ENCODE measurements around the gene COX7B.
A peak's percentile ranks its signal among the peaks of the same experiment; 100 is the strongest.
"Not testable (repeated sequence)": the region's sequence is repeated elsewhere in the genome, so short reads cannot be mapped to it uniquely, and the experiment has no call there.

COX7B gene, protein sequence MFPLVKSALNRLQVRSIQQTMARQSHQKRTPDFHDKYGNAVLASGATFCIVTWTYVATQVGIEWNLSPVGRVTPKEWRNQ

DNA sequence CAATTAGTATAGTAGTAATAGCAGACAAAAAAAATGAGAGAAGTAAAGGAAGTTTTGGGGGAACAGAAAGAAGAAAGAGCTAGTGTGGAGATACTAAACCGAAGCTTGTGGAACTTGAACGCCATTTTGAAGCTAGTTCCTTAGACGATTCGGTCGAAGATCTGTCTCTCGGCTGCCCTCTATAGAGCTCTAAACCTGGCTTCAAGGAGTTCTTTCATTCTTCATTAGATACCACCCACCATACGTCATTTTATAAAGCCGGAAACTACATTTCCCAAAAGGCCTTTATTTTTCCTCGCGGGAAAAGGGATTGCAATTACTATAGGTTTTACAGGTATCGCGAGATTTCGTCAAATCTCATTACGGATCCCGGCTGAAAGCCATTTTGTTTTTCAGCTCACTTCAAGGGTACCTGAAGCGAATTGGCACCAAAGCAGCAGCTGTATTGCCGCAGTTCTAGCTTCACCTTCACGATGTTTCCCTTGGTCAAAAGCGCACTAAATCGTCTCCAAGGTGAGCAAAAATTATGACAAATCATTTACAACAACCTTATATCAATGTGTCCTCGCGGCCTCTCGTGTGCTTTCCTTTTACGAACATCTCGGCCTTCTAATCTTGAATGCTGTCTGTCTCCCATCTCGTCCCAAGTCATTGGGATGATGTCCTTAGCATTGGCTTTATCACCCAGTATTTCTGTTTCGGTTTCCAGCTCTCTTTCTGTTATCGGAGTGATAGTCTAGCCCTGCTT lies at the start of gene COX7B:
TSS of gene COX7B (plus strand) at position 388 of the 748 bp plus-strand sequence. CDS start at position 474, 86 bp downstream.
- peak within 1 kb of the TSS; percentile 87 for H3K4me3 ChIP-seq (ENCODE audit: low read depth, low read length)

DNA sequence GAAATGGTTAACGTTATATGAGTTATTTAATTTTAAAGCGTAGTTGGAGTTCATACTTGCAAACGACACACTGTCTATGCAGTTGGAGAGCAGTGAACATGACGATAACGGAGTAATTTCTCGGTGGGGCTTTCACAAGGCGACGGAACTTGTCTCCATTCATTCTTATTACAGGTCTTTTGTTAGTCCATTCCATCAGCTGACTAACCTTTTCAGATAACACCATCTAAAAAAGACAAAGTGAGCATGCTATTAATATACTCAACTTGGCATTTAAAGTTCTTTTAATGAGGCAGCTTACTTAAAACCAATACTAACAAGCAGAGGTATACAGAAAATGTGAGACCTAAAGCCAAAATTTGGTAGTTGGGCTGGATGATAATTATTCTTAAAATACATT lies 23.9 kb upstream of the COX7B start:
- H3K4me3 ChIP-seq (ENCODE audit: low read depth, low read length) = no peak overlapping the region

DNA sequence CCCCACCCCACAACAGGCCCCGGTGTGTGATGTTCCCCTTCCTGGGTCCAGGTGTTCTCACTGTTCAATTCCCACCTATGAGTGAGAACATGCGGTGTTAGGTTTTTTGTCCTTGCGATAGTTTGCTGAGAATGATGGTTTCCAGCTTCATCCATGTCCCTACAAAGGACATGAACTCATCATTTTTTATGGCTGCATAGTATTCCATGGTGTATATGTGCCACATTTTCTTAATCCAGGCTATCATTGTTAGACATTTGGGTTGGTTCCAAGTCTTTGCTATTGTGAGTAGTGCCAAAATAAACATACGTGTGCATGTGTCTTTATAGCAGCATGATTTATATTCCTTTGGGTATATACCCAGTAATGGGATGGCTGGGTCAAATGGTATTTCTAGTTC lies 17.9 kb upstream of the COX7B start:
- H3K4me3 ChIP-seq (ENCODE audit: low read depth, low read length) = not testable (repeated sequence)

DNA sequence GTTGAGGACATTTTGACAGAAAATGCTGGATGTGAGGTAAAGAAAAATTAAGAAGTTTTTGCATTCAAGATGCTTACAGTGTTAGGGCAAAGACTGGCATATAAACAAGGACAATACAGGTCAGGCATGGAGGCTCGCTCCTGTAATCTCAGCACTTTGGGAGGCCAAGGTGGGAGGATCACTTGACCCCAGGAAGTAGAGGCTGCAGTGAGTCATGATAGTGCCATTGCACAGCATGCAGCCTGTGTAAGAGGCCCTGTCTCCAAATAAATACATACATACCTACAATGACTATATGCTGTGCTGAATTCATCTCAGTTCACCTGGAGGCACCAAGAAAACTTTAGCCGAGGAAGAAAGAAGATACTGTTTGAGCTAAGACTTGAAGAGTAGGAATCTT lies 6.4 kb upstream of the COX7B start:
- no peak overlapping the region for H3K4me3 ChIP-seq (ENCODE audit: low read depth, low read length)

DNA sequence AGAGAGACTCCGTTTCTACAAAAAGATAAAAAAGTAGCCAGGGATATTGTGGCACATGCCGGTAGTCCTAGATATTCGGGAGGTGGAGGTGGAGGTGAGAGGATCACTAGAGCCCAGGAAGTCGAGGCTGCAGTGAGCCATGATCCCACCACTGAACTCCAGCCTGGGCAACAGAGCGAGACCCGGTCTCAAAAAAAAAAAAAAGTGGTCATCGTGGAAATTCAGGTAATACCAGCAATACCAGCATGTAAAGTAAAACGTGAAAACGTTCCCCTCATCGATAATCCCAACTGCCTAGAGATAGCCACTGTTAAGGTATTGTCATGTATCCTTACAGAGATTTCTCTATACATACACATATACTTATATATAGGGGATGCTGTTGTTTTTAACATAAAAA lies 5.6 kb upstream of the COX7B start:
- H3K4me3 ChIP-seq (ENCODE audit: low read depth, low read length) = no peak overlapping the region

DNA sequence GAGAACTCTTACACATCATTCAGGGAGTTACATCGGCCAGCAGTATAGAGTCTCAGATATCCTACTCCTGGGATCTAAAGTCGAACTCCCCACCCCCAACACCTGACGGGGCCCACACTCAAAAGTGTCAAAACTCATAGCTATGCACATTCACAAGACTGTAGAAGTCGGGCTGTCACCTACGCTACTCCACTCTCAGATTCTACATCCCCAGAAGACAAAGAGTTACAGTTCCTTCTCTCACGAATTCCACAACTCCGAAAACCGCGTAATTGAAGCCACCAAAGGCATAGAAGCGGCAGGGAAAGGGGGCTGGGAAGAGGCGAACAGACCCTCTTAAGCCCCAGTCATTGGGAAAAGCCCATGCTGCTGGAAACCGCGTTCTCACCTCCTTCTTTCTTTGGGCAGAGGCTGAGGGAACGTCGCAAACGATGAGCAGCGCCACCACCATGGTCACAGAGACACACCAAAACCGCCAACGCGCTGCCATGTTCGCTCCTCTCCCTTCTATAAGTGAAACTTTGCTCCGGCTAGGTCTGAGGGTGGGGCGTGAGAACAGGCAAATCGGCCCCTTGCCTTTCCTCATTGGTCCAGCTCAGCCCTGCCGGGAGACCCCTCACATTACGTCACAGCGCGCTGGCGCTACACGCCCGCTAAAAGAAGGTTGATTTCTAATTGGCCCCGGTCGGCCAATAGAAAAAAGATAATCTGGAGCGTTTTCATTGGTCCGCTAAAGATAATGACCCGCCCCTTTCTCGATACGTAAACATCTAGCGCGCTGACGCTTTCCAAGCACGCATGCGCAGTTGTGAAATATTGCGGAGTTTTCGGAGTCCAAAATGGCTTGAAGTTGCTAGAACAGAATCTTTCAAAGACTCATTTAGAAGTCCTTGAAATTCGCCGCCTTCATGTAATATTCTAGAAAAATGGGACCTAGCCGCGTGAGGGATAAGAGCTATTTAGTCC lies 4.1 kb upstream of the COX7B start, which contains the start of gene MAGT1:
TSS of gene MAGT1 (minus strand) at position 515 of the 966 bp plus-strand sequence. CDS start at position 490, 25 bp downstream.
- H3K4me3 ChIP-seq (ENCODE audit: low read depth, low read length) = peak within 1 kb of the TSS; percentile 63

DNA sequence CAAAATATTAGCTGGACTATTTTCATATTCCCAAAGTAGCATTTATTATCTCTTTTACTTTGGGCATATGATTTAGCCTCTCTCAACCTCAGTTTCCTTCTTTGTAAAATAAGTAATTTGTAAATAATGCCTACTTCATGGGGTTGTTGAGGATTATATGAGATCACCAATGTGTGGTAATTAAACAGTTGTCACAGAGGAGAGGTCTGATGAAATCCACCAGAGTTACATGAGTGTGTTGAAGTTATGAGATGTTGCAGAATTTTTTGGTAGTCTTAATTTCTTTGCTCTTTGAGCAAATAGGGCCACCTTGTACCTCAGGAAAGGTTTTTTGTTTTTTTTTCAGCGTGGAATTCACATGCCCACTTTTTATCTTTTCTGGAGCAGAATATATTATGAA lies 1.4 kb downstream of the COX7B start:
- peak overlapping the region; percentile 21 for H3K4me3 ChIP-seq (ENCODE audit: low read depth, low read length)

DNA sequence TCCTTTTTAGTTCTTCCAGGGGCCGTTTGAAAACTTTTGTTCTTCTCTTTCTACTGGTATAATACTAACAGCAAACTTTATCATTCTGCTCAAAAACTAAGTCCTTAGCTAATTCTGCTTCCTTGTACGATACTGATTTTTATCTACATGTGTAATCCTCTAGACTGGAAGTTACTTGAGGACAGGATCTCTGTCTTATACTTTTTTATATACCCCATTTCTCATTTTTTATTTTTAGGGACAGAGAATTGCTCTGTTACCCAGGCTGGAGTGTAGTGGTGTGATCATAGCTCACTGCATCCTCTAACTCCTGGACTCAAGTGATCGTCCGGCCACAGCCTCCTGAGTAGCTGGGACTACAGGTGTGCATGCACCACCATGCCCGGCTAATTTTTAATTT lies 2.2 kb downstream of the COX7B start:
- no peak overlapping the region for H3K4me3 ChIP-seq (ENCODE audit: low read depth, low read length)

DNA sequence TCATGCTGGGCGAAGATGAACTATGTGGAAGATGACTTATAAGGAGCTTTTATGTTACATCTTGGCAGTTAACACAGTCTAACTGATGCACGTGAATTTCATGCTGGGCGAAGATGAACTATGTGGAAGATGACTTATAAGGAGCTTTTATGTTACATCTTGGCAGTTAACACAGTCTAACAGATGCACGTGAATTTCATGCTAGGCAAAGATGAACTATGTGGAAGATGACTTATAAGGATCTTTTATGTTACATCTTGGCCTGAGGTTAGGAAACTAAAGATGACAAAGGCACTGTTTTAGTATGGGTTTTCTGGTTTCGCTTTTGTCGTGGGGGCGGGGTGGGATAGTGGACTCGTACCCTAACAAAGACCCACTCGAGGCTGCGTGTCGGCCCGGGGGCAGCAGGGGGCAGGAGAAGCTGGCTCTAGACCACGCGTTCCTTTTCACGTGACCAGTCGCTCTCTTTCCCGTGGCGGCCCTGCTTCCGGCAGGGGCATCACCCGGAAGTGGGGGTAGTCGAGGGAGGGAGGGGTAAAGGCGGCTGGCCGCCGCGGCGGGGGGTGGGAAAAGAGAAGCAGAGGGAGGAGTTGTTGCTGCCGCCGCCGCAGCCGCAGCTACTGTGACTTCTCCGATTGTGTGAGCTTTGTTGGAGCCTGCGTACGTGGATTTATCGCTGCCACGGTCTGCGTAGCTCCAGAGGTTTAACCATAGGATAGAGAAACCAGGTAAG lies 11.0 kb downstream of the COX7B start, which contains the start of gene ATP7A:
TSS of gene ATP7A (plus strand) at position 586 of the 733 bp plus-strand sequence. CDS start 60,949 bp downstream, outside the sequence.
- peak within 1 kb of the TSS; percentile 64 for H3K4me3 ChIP-seq (ENCODE audit: low read depth, low read length)

DNA sequence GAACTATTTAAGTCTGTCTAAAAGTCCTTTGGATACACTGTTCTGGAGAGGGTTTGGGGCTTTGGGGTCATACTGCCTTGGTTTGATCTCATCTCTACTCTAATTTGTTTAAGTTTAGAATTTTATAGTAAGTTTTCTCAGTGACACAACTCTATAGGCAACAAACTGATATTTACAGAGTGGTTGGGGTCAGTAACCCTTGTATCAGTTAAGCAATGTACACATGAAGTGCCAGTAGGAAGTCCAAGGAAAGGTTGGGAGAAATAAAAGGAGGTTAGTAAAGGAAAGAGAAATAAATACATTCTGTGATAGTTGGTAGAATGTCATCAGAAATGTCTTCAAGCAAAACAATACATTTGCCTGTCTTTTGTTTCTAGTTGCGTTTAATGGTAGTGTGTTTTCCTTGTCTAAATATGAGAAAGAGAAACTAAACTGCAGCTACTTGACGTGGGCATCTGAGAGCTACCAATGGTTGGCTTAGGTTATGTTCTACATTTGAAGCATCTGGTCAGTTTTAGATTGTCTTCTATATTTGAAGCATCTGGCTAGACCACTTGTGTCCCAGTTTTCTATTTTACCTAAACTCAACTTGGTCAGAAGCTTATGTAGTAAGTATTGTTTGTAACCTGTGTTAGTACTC lies 18.1 kb downstream of the COX7B start:
- H3K4me3 ChIP-seq (ENCODE audit: low read depth, low read length) = no peak overlapping the region

DNA sequence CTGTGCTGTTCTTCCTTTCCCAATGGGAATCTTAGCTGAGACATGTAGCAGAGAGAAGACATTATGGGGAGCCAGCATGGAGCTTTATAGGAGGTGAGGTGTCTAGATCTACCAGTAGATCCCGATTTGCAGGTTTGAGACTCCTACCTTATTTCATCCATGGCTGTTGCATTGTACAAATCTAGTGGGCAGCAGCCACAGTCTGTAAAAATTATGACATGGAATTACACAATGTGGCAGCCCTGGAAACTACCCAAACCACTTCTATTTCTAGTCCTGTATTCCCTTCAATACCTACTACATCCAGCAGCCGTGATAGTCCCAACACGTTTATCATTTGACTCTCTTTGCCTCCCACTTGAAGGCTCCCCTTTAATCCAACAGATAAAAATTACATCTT lies 19.3 kb downstream of the COX7B start:
- H3K4me3 ChIP-seq (ENCODE audit: low read depth, low read length) = no peak overlapping the region

DNA sequence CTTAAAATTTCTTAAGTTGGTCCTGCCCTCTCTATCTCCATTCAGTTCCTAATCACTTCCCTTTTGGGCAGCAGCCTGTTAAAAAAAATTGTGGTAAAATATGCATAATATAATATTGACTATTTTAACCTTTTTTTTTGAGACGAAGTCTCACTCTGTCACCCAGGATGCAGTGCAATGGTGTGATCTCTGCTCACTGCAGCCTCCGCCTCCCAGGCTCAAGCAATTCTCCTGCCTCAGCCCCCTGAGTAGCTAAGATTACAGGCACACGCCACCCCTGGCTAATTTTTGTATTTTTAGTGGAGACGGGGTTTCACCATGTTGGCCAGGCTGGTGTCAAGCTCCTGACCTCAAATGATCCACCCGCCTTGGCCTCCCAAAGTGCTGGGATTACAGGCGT lies 20.1 kb downstream of the COX7B start:
- not testable (repeated sequence) for H3K4me3 ChIP-seq (ENCODE audit: low read depth, low read length)

DNA sequence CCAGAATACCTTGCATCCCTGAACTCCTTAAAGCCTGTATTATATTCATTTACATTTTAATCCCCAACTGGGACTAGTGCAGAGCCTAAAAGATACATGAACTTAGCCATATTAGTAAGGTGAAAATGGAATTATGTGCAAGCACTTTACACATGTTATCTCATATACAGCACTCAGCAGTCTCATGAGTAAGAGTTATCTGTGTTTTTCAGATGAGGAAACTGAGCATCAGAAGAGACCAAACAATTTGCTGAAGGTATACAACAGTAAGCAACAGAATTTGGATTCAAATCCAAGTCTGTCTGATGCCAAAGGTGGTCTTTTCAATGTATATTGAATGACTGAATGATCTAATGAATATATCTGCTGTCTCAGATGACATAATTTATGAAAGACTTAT lies 23.5 kb downstream of the COX7B start:
- H3K4me3 ChIP-seq (ENCODE audit: low read depth, low read length) = no peak overlapping the region

DNA sequence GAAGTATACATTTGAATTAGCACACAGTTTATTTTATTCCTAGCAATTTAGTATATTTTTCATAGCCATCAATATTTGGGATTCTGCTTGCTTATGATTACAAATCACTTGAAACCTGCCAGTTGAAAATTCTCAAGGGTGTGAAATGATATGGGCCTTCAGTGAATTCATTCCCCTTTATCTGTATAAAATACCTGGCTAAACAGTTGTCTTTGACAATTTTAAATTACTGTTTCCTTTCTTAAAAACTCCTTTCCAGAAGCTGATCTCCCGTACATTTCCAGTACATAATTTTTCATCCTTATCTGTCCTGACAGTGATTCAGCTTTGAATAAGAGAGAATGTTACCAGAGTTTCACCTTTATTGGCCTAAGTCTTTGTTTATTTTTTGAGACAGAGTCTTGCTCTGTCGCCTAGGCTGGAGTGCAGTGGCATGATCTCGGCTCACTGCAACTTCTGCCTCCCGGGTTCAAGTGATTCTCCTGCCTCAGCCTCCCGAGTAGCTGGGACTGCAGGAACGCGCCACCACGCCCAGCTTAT lies 25.1 kb downstream of the COX7B start:
- no peak overlapping the region for H3K4me3 ChIP-seq (ENCODE audit: low read depth, low read length)

DNA sequence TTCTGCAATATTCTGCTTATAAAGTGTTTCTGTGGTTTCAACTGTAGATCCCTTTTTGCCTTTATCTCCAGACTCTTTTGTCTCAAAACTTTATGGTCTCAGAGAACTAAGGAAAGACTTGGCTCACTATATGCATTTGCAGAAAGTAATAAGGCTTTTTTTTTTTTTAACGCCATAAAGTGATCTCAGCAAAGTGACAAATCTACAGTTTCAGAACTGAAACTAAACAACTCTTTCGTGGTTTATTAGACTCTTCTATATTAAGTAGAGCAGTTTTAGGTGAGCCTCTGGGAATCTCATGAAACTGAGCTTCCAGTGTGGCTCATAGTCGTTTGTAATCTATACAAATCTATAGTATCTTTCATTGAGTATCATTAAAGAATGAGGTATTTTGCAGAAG lies 26.5 kb downstream of the COX7B start:
- H3K4me3 ChIP-seq (ENCODE audit: low read depth, low read length) = no peak overlapping the region

DNA sequence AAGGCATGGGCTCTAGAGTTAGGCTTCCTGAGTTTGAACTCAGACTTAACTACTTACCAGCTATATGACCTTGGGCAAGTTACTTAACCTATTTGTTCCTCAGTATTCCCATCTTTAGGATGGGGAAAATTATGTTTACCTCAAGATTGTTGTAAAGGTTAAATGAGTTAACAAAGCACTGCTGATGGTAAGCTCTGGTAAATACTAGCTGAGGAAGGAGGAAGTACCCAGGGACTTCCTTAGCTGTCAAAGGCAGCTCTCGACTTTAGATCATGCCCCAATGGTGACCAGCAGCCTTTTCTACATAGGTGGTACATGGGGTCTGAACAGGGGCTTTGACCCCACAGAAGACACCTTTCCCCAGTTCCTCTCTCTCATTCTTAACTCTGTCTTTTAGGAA lies 31.3 kb downstream of the COX7B start:
- no peak overlapping the region for H3K4me3 ChIP-seq (ENCODE audit: low read depth, low read length)

DNA sequence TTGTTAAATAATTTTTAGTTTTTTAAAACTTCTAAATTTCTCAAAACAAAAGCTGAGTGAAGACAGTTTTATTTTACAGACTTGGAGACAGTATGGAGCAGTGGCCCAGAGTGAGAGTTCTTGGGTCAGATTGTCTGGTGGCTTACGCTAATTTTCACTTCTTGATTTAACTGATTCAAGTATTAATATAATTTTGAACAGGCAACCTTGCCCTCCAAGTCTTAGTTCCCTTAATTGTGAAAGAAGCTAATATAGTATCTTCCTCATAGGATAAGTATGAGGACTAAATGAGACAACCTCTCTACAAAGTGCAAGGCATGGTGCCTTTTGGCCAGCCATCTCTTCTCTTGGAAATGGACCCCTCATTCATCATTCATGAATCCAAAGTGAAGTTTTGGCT lies 36.6 kb downstream of the COX7B start:
- H3K4me3 ChIP-seq (ENCODE audit: low read depth, low read length) = no peak overlapping the region

DNA sequence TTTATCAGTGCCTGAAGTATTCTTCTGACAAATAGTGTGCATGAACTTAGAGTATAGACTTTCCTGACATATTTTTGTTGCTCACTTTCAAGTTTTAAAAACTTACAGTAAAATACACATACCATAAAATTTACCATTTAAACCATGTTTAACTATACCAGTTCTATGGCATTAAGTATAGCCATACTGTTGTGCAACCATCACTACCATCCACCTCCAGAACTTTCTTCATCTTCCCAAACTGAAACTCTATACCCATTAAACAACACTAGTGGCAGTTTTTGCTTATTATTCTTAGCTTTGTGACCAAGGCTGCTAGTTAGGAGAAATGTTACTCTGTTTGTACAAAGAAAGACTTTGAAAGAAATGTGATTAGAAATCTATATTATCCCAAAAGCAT lies 37.0 kb downstream of the COX7B start:
- H3K4me3 ChIP-seq (ENCODE audit: low read depth, low read length) = no peak overlapping the region

DNA sequence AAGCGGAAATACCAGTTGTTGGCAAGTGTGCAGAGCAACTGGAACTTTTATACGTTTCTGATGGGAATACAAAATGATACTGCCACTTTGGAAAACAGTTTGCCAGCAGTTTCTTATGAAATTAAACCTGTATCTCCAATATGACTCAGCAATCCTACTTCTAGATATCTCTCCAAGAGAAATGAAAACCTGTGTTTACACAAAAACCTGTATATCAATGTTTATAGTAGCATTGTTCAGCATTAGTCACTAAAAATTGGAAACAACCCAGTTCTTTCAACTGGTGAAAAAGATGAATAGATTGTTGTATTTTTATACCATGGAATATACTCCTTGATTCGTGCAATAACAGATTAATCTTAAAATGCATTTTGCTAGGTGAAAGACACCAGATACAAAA lies 38.0 kb downstream of the COX7B start:
- no peak overlapping the region for H3K4me3 ChIP-seq (ENCODE audit: low read depth, low read length)

DNA sequence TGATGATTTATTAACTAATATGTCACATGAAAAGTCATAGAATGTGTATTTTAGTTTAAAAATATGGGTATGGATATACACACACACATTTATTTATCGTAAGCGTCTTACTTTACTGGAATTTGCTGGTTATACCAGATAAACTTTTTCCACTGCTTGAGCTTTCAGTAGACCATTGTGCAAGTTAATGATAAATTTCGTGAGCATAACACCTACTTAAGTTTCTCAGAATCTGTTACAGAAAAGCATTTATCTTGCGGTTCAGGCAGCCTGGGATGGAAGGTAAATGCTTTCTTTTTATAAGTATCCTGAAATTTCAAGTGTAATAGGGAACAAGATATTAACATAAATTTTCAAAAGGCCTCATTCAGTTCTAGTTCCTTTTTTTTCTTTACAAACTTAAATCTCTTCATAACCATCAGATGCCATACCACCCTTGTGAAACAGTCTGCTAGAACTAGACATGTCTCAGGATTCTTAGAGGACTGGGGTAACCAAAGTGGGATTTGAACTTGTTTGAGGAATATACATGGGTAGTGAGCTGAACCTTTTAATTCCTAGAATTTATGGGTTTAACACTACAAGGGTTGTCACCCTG lies 38.9 kb downstream of the COX7B start:
- H3K4me3 ChIP-seq (ENCODE audit: low read depth, low read length) = no peak overlapping the region

Data from iPS-11a (cell line).